Suppressor macrophage treated with lipopolysaccharide for 4 hours (primary cell): ENCODE data around the gene MICALL1.
"Not testable (repeated sequence)": the region's sequence is repeated elsewhere in the genome, so short reads cannot be mapped to it uniquely, and the experiment has no call there.

Source experiments
- DNase-seq: peaks from one replicate; pipeline ENCODE4 v3.0.0-alpha.2; 2020

Gene MICALL1

GRCh38 chr22:37965940-37966664, 60.0 kb downstream of the MICALL1 start:
- DNase-seq = no peak

- DNase-seq = no peak
These were observed 61.0 kb downstream of the MICALL1 start for GRCh38 chr22:37967147-37967546.

GRCh38 chr22:37967637-37968451, 61.7 kb downstream of the MICALL1 start:
- DNase-seq = no peak

GRCh38 chr22:37968452-37969251, 62.6 kb downstream of the MICALL1 start:
- DNase-seq = no peak

- DNase-seq = no peak
These were observed 64.8 kb downstream of the MICALL1 start for GRCh38 chr22:37970864-37971263.

- DNase-seq = no peak
These were observed 65.7 kb downstream of the MICALL1 start for GRCh38 chr22:37971475-37972434.

- no peak for DNase-seq
These were observed 66.4 kb downstream of the MICALL1 start for GRCh38 chr22:37972527-37972926.

- no peak for DNase-seq
These were observed 67.4 kb downstream of the MICALL1 start for GRCh38 chr22:37973271-37974170.

GRCh38 chr22:37975153-37975552, 69.1 kb downstream of the MICALL1 start:
- no peak for DNase-seq

- DNase-seq = not testable (repeated sequence)
These were observed 69.9 kb downstream of the MICALL1 start for GRCh38 chr22:37976022-37976421.

- DNase-seq = no peak
These were observed 70.5 kb downstream of the MICALL1 start for GRCh38 chr22:37976547-37976946.

GRCh38 chr22:37979782-37980181, 73.7 kb downstream of the MICALL1 start:
- DNase-seq = no peak

GRCh38 chr22:37981282-37982011, 75.3 kb downstream of the MICALL1 start:
- DNase-seq = no peak

GRCh38 chr22:37982151-37982785, 76.2 kb downstream of the MICALL1 start:
- no peak for DNase-seq

- DNase-seq = no peak
These were observed 77.1 kb downstream of the MICALL1 start for GRCh38 chr22:37982938-37983859.

GRCh38 chr22:37983860-37984791, 78.0 kb downstream of the MICALL1 start, which contains the start of gene SOX10:
TSS of gene SOX10 (minus strand) at chr22:37984555. CDS start at chr22:37983784, 771 bp downstream.
- DNase-seq = no peak

- DNase-seq = no peak
These were observed 79.0 kb downstream of the MICALL1 start for GRCh38 chr22:37985050-37985585.
